ENCODE data around the gene GNAO1. TPM values are rescaled to one million over a fixed set of nuclear protein-coding genes. Genes with fewer than 3 reads are reported as not detected.

Gene GNAO1
- total and polyA plus RNA-seq, 2 donors (not counting 1 experiment from before 2014, with no cell fraction given): 0.13 to 5.1 TPM

DNA sequence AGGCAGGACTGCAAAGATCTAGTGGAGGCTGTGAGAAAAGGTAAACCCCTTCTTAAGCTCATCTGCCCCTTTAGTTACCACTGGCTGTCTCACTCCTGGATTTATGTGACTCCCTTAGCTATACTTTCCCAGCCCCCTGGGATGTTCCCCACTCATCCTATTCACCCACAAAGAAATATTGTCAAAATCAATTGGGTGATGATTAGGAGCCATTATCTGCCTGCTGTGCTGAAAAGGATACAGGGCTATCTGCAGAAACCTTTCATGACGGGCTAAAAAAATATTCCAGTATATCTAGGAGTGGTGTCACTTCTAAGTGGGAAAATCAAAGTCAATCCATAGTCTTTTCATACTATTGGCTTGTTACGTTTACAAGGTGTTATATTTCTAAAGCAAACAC lies 8.0 kb upstream of the GNAO1 start:
- Histone ChIP-seq H3K79me2 (ENCODE audit: control insufficient read depth, insufficient read depth, low read length) (no peaks in the 10 kb centered on the region), H4K20me1 (ENCODE audit: control insufficient read depth, insufficient read depth, low read length, poor library complexity, severe bottlenecking) (no peaks in the 10 kb centered on the region), H3K27me3 (replicated peaks in 1 of 4; ENCODE audit: control extremely low read depth in 1 of 4, control insufficient read depth in 3 of 4, insufficient read depth in 4 of 4, low read length in 3 of 4) (peaks cover 0 to 6% (median 3%) of the 10 kb centered on the region in 4 experiments), H3K27ac (ENCODE audit: low read length in 2 of 2) (no peak overlapping the region), H3K36me3 (replicated peaks in 1 of 2; ENCODE audit: control extremely low read depth in 1 of 2, control insufficient read depth in 1 of 2, extremely low read depth in 1 of 2, insufficient read depth in 2 of 2, low read length in 1 of 2) (no peaks in the 10 kb centered on the region), H3K4me1 (ENCODE audit: control insufficient read depth in 2 of 2, insufficient read depth in 2 of 2, low read length in 2 of 2) (no peaks in the 10 kb centered on the region), H3K9ac (ENCODE audit: low read length) (no peak overlapping the region), H3K9me3 (ENCODE audit: control extremely low read depth in 1 of 3, control insufficient read depth in 2 of 3, insufficient read depth in 1 of 3, low read length in 2 of 3) (peaks cover 4 to 5% (median 4%) of the 10 kb centered on the region in 3 donors), H2AFZ (ENCODE audit: insufficient read depth, low read depth, low read length, poor library complexity, severe bottlenecking) (no peak overlapping the region), H3K4me2 (replicated peaks; ENCODE audit: low read depth, low read length, poor library complexity, severe bottlenecking) (no peak overlapping the region), H3K4me3 (ENCODE audit: control extremely low read depth in 1 of 5, extremely low read depth in 1 of 5, insufficient read depth in 1 of 5, low read depth in 2 of 5, low read length in 4 of 5) (no peak overlapping the region)
- no CpG with 5 or more reads among the region's 2 CpGs for WGBS (ENCODE audit: insufficient coverage)
- ATAC-seq (ENCODE audit: low read depth) (no peak), DNase-seq (no peak)
- TF ChIP-seq, protein P1, sequence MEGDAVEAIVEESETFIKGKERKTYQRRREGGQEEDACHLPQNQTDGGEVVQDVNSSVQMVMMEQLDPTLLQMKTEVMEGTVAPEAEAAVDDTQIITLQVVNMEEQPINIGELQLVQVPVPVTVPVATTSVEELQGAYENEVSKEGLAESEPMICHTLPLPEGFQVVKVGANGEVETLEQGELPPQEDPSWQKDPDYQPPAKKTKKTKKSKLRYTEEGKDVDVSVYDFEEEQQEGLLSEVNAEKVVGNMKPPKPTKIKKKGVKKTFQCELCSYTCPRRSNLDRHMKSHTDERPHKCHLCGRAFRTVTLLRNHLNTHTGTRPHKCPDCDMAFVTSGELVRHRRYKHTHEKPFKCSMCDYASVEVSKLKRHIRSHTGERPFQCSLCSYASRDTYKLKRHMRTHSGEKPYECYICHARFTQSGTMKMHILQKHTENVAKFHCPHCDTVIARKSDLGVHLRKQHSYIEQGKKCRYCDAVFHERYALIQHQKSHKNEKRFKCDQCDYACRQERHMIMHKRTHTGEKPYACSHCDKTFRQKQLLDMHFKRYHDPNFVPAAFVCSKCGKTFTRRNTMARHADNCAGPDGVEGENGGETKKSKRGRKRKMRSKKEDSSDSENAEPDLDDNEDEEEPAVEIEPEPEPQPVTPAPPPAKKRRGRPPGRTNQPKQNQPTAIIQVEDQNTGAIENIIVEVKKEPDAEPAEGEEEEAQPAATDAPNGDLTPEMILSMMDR (IDR thresholded peaks at IDR 0.05): no peak
- no peak for TF ChIP-seq EZH2 (IDR thresholded peaks at IDR 0.05; ENCODE audit: borderline replicate concordance, insufficient read depth, low read depth, low read length, poor library complexity, severe bottlenecking)
- Mint-ChIP-seq H3K27ac (no peak overlapping the region), H3K4me1 (peaks cover 5% of the 10 kb centered on the region), H3K4me3 (no peak overlapping the region), H3K9me3 (ENCODE audit: insufficient read depth) (peaks cover 2% of the 10 kb centered on the region), H3K27me3 (peaks cover 31% of the 10 kb centered on the region)
- intact Hi-C loops (cut with micrococcal nuclease): no loop called here
- POLR2A ChIA-PET: no interaction called here
- CTCF ChIA-PET: no interaction called here

DNA sequence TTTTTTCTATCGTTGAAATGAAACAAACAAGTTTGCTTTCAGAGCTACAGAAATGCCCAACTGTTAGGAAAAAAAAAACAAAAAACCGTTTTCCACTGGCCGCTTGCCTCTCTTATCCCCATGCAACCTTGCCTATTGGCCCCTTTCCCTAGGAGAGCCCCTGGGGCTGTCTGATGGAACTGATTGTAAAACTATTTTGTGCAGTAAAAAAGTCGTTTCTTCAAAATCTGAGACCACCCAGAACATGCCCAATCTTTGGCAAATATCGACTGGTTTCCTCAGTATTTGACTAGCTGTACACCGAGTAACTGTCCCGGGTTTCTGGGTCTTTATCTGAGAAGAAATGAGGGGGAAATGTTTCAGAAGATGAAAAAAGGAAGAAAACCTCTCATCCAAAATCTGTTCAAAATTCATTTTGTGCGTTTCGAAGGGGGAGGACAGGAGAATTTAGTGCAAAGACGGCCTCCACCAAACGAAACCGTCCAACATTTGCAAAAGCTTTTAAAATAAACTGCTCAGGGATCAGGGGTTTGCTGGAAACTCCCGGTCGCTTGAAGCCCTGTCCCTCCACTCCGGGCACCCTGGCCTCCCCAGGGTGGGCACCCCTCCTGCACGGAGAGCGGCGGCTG lies 1.1 kb upstream of the GNAO1 start:
- DNase-seq: no peak
- peaks cover 29% of the 10 kb centered on the region for H3K4me1 Mint-ChIP-seq
- H3K4me1 ChIP-seq (ENCODE audit: control insufficient read depth in 2 of 2, insufficient read depth in 2 of 2, low read length in 2 of 2): peaks cover 37 to 43% of the 10 kb centered on the region in 2 donors
- H3K36me3 ChIP-seq (replicated peaks in 1 of 2; ENCODE audit: control extremely low read depth in 1 of 2, control insufficient read depth in 1 of 2, extremely low read depth in 1 of 2, insufficient read depth in 2 of 2, low read length in 1 of 2): no peaks in the 10 kb centered on the region
- intact Hi-C loops (cut with micrococcal nuclease): no loop called here
- peak overlapping the region; percentile 41 for H2AFZ ChIP-seq (ENCODE audit: insufficient read depth, low read depth, low read length, poor library complexity, severe bottlenecking)
- peaks cover 0 to 60% (median 44%) of the 10 kb centered on the region in 4 experiments for H3K27me3 ChIP-seq (replicated peaks in 1 of 4; ENCODE audit: control extremely low read depth in 1 of 4, control insufficient read depth in 3 of 4, insufficient read depth in 4 of 4, low read length in 3 of 4)
- peak overlapping the region; percentile 55 for H3K9ac ChIP-seq (ENCODE audit: low read length)
- H3K9me3 ChIP-seq (ENCODE audit: control extremely low read depth in 1 of 3, control insufficient read depth in 2 of 3, insufficient read depth in 1 of 3, low read length in 2 of 3): peaks cover 0 to 12% (median 0%) of the 10 kb centered on the region in 3 donors
- TF ChIP-seq EZH2 (IDR thresholded peaks at IDR 0.05; ENCODE audit: borderline replicate concordance, insufficient read depth, low read depth, low read length, poor library complexity, severe bottlenecking): peak; percentile 88
- TF ChIP-seq, protein P1 (IDR thresholded peaks at IDR 0.05): no peak
- peak overlapping the region; percentile 79 for H3K4me3 Mint-ChIP-seq
- 6% methylated on average over 7 of the region's 18 CpGs for WGBS (ENCODE audit: insufficient coverage)
- no peak overlapping the region for H3K27ac ChIP-seq (ENCODE audit: low read length in 2 of 2)
- peak overlapping the region in 3 of 5 experiments; percentile 35 to 57 (median 52) for H3K4me3 ChIP-seq (ENCODE audit: control extremely low read depth in 1 of 5, extremely low read depth in 1 of 5, insufficient read depth in 1 of 5, low read depth in 2 of 5, low read length in 4 of 5)
- ChIA-PET POLR2A (interaction anchor here (1.3 kb wide), 1 partner anchor 12 kb away, joined by 3 read pairs; no protein-coding TSS in a partner anchor), CTCF (interaction anchor here (1.9 kb wide), 1 partner anchor 12 kb away, joined by 7 read pairs; no protein-coding TSS in a partner anchor)
- no peaks in the 10 kb centered on the region for H4K20me1 ChIP-seq (ENCODE audit: control insufficient read depth, insufficient read depth, low read length, poor library complexity, severe bottlenecking)
- no peak for ATAC-seq (ENCODE audit: low read depth)
- H3K27me3 Mint-ChIP-seq: peaks cover 48% of the 10 kb centered on the region
- no peaks in the 10 kb centered on the region for H3K79me2 ChIP-seq (ENCODE audit: control insufficient read depth, insufficient read depth, low read length)
- H3K9me3 Mint-ChIP-seq (ENCODE audit: insufficient read depth): no peaks in the 10 kb centered on the region
- H3K4me2 ChIP-seq (replicated peaks; ENCODE audit: low read depth, low read length, poor library complexity, severe bottlenecking): peak overlapping the region; percentile 79
- no peak overlapping the region for H3K27ac Mint-ChIP-seq

Measured in B cell (primary cell).